ENCODE measurements around the gene KRT85. TPM values are rescaled to one million over a fixed set of nuclear protein-coding genes. Genes with fewer than 3 reads are reported as not detected.

KRT85 gene
- total RNA-seq, 1 experiment from 2014 or later = not detected

DNA sequence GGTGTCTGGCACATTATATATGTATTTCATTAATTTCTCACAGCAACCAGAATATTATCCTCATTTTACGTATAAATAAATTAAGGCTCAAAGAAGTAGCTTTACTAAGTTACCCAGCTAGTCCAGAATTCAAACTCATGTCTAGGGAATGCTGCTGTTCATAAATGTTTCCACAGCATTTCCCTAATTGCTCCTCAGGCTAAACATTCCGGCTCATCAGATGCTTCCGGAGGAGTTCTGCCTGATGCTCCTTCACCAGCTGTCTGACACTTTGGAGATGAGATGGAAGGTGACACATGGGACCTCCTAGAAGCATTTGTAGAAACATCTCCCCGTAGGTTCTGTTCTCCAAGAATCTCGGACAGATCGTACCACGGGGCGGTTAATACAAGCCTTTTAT is 12.1 kb downstream of the KRT85 start:
- no peak for DNase-seq
- ChIA-PET CTCF (no interaction called here), POLR2A (ENCODE audit: unreplicated experiment) (no interaction called here)
- no peaks in the 10 kb centered on the region for H4K20me1 ChIP-seq (ENCODE audit: insufficient read depth)
- no peaks in the 10 kb centered on the region for H3K27me3 ChIP-seq (ENCODE audit: insufficient read depth, low read depth)
- no peak overlapping the region for H3K4me3 ChIP-seq
- intact Hi-C loops (cut with micrococcal nuclease; ENCODE audit: unreplicated experiment) = no loop called here
- no peaks in the 10 kb centered on the region for H3K4me1 ChIP-seq (replicated peaks; ENCODE audit: insufficient read depth)
- H3K4me2 ChIP-seq = no peak overlapping the region
- H3K9me2 ChIP-seq (ENCODE audit: insufficient read depth) = no peaks in the 10 kb centered on the region
- H3K27ac ChIP-seq = no peak overlapping the region
- no peak overlapping the region for H2AFZ ChIP-seq
- H3K36me3 ChIP-seq (ENCODE audit: low read depth) = no peaks in the 10 kb centered on the region
- no TSS peak for BruUV-seq (replicated peaks)
- TF ChIP-seq EZH2 (IDR thresholded peaks at IDR 0.05; ENCODE audit: low read depth) (no peak), CTCF (conservative IDR thresholded peaks at IDR 0.05) (no peak)
- no peaks in the 10 kb centered on the region for H3F3A ChIP-seq (ENCODE audit: insufficient read depth, low read depth)
- no peaks in the 10 kb centered on the region for H3K79me2 ChIP-seq (ENCODE audit: low read depth)
- H3K9me3 ChIP-seq (ENCODE audit: insufficient read depth, low read depth) = no peaks in the 10 kb centered on the region

DNA sequence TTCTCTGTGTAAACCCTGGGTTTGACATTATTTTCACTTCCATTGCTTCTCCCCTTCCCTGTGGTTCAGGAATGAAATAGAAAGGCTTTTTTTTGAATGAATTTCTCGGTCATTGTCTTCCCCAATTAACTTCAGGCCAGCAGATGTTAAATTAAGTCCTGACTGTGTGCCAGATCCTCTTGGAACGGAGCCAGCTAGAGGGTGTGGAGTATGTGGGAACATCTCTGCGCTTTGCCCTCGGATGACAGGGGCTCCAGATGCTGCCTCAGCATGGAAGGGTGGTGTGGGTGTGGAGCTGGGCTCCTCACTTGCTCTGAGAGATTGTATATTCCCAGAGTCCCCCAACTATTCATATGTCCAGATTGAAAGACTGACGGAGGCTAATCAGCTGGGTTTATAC is 13.1 kb downstream of the KRT85 start:
- TF ChIP-seq CTCF (conservative IDR thresholded peaks at IDR 0.05) (no peak), EZH2 (IDR thresholded peaks at IDR 0.05; ENCODE audit: low read depth) (no peak)
- Histone ChIP-seq H3K36me3 (ENCODE audit: low read depth) (no peaks in the 10 kb centered on the region), H3K4me2 (no peak overlapping the region), H3K79me2 (ENCODE audit: low read depth) (no peaks in the 10 kb centered on the region), H2AFZ (no peak overlapping the region), H3K4me3 (no peak overlapping the region), H3K4me1 (replicated peaks; ENCODE audit: insufficient read depth) (no peaks in the 10 kb centered on the region), H3K27me3 (ENCODE audit: insufficient read depth, low read depth) (no peaks in the 10 kb centered on the region), H3F3A (ENCODE audit: insufficient read depth, low read depth) (no peaks in the 10 kb centered on the region), H3K9me2 (ENCODE audit: insufficient read depth) (no peaks in the 10 kb centered on the region), H4K20me1 (ENCODE audit: insufficient read depth) (no peaks in the 10 kb centered on the region), H3K9me3 (ENCODE audit: insufficient read depth, low read depth) (no peaks in the 10 kb centered on the region), H3K27ac (no peak overlapping the region)
- ChIA-PET POLR2A (ENCODE audit: unreplicated experiment) (no interaction called here), CTCF (no interaction called here)
- DNase-seq = no peak
- intact Hi-C loops (cut with micrococcal nuclease; ENCODE audit: unreplicated experiment) = no loop called here
- BruUV-seq (replicated peaks) = no TSS peak

DNA sequence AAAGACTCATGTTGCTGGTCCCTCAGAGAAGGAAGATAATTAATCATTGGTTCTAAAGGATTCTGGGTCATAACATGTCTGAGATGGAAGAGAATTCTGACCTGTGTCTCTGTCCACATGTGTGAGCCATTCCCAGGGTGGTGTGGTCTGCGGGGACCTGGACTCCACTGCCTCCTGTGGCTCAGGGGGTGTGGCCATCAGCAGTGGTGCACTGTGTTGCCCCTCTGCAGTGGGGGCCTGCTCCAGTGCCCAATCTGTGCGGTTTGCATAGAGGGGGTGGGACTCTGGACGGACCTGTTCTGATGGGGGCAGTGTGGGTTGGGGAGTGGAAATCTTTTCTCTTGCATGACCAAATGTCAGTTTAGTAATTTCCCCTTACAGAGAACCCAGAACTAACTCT is 13.5 kb downstream of the KRT85 start:
- Histone ChIP-seq H3K9me2 (ENCODE audit: insufficient read depth) (no peaks in the 10 kb centered on the region), H3K27ac (no peak overlapping the region), H3K9me3 (ENCODE audit: insufficient read depth, low read depth) (no peaks in the 10 kb centered on the region), H3K36me3 (ENCODE audit: low read depth) (no peaks in the 10 kb centered on the region), H3K4me1 (replicated peaks; ENCODE audit: insufficient read depth) (no peaks in the 10 kb centered on the region), H3F3A (ENCODE audit: insufficient read depth, low read depth) (no peaks in the 10 kb centered on the region), H4K20me1 (ENCODE audit: insufficient read depth) (no peaks in the 10 kb centered on the region), H3K79me2 (ENCODE audit: low read depth) (no peaks in the 10 kb centered on the region), H3K4me3 (no peak overlapping the region), H2AFZ (no peak overlapping the region), H3K4me2 (no peak overlapping the region), H3K27me3 (ENCODE audit: insufficient read depth, low read depth) (no peaks in the 10 kb centered on the region)
- CTCF ChIA-PET = no interaction called here
- no peak for DNase-seq
- intact Hi-C loops (cut with micrococcal nuclease; ENCODE audit: unreplicated experiment) = no loop called here
- POLR2A ChIA-PET (ENCODE audit: unreplicated experiment) = no interaction called here
- no peak for TF ChIP-seq EZH2 (IDR thresholded peaks at IDR 0.05; ENCODE audit: low read depth)
- no TSS peak for BruUV-seq (replicated peaks)

- H2AFZ ChIP-seq = no peak overlapping the region
- H3F3A ChIP-seq (ENCODE audit: insufficient read depth, low read depth) = no peaks in the 10 kb centered on the region
- H3K4me1 ChIP-seq (replicated peaks; ENCODE audit: insufficient read depth) = no peaks in the 10 kb centered on the region
- DNase-seq = no peak
- H3K36me3 ChIP-seq (ENCODE audit: low read depth) = no peaks in the 10 kb centered on the region
- no peak for TF ChIP-seq EZH2 (IDR thresholded peaks at IDR 0.05; ENCODE audit: low read depth)
- no peak for TF ChIP-seq CTCF (conservative IDR thresholded peaks at IDR 0.05)
- H3K4me3 ChIP-seq = no peak overlapping the region
- H3K9me3 ChIP-seq (ENCODE audit: insufficient read depth, low read depth) = no peaks in the 10 kb centered on the region
- ChIA-PET POLR2A (ENCODE audit: unreplicated experiment) (no interaction called here), CTCF (no interaction called here)
- intact Hi-C loops (cut with micrococcal nuclease; ENCODE audit: unreplicated experiment) = no loop called here
- no peak overlapping the region for H3K4me2 ChIP-seq
- no peak overlapping the region for H3K27ac ChIP-seq
- no peaks in the 10 kb centered on the region for H3K79me2 ChIP-seq (ENCODE audit: low read depth)
- no peaks in the 10 kb centered on the region for H4K20me1 ChIP-seq (ENCODE audit: insufficient read depth)
- BruUV-seq (replicated peaks) = no TSS peak
- H3K9me2 ChIP-seq (ENCODE audit: insufficient read depth) = no peaks in the 10 kb centered on the region
- no peaks in the 10 kb centered on the region for H3K27me3 ChIP-seq (ENCODE audit: insufficient read depth, low read depth)
These were observed 14.3 kb downstream of the KRT85 start for GRCh38 chr12:52352951-52353350.

All from PC-9 (cell line).